AG09319 (cell line): ENCODE results near the gene UVRAG.

Experiments
- DNase-seq: peaks from one replicate; pipeline ENCODE4 v3.0.0-alpha.2; 2010; ENCODE audit warnings: low read depth; ENCODE audit errors: extremely low read depth
- TF ChIP-seq, protein P1 (sequence below): IDR thresholded peaks from 2 replicates; pipeline ENCODE4 v1.5.1; 2011; ENCODE audit warnings: low read depth, mild to moderate bottlenecking, inconsistent platforms, low read length, moderate library complexity

Gene UVRAG

GRCh38 chr11:75784085-75784478 lies 30.9 kb upstream of the UVRAG start:
- DNase-seq = no peak
- TF ChIP-seq, protein P1, sequence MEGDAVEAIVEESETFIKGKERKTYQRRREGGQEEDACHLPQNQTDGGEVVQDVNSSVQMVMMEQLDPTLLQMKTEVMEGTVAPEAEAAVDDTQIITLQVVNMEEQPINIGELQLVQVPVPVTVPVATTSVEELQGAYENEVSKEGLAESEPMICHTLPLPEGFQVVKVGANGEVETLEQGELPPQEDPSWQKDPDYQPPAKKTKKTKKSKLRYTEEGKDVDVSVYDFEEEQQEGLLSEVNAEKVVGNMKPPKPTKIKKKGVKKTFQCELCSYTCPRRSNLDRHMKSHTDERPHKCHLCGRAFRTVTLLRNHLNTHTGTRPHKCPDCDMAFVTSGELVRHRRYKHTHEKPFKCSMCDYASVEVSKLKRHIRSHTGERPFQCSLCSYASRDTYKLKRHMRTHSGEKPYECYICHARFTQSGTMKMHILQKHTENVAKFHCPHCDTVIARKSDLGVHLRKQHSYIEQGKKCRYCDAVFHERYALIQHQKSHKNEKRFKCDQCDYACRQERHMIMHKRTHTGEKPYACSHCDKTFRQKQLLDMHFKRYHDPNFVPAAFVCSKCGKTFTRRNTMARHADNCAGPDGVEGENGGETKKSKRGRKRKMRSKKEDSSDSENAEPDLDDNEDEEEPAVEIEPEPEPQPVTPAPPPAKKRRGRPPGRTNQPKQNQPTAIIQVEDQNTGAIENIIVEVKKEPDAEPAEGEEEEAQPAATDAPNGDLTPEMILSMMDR = no peak

GRCh38 chr11:75784506-75784905 lies 30.5 kb upstream of the UVRAG start:
- TF ChIP-seq, protein P1 = no peak
- DNase-seq = no peak

DNA sequence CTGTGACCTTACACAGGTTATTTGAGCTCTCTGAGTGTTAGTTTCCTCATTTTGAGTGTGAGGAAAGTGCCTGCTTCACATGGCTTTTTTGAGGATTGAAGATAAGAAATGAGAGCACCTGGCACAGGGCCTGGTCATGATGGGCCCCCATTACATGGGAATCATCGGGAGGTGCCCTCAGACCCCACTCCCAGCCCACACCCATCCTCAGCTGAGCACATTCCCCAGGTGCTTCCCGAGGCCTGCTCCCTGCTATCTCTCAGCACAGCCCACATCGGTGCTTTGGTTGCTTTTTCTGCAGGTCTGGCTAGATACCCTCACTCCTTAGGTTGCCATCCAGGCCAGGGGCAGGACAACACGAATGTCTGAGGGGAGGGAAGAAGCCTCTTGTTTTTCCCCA lies 29.8 kb upstream of the UVRAG start:
- TF ChIP-seq, protein P1 = no peak
- no peak for DNase-seq

DNA sequence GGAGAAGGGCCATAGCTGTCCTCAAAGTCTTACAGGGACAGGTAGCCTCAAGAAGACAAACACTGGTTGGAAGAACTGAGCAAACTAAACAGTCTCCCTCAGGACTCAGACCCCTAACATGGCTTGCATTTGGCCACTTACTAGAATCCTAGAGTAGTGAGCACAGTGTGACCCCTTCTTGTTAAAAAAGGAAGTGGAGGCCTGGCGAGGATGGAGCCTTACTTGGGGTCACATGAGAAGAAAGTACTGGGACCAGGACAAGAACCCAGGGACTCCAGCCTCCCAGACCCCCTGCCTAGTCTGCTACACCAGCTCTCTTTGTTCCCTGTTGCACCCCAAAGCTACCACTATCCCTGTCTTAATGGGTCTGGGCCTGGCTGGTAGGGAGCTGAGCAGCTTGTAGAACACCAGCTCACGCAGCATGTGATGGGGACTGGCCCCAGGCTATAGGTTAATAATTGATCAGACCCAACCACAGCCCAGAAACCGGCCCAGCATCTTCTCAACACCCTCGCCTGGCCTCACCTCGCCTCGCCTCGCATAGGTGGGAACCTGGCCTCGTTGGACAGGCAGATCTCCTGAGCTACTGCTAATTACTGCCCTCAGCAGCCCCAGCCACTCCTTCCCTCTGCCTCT lies 28.8 kb upstream of the UVRAG start:
- TF ChIP-seq, protein P1 = no peak
- DNase-seq = no peak

GRCh38 chr11:75789521-75789920 lies 25.5 kb upstream of the UVRAG start:
- no peak for DNase-seq
- TF ChIP-seq, protein P1 = no peak

DNA sequence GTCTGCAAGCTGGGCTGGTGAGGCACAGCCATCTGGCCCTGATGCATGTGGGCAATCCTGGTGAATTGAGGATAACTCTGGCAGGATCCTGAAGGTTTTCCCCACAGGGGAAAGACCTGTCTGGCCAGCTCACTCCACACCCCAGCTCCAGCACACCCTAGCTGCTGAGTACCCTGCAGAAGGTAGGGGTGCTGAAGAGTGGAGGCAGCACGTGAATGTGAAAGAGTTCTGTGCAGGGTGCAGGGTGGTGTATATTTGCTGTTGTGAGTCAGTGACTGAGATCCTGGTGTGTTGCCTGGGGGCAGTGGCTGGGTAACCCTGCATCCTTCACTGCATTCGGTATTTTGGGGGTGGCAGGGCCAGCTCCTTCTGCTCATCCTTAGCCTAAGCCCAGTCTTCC lies 24.0 kb upstream of the UVRAG start:
- no peak for DNase-seq
- TF ChIP-seq, protein P1 = no peak

DNA sequence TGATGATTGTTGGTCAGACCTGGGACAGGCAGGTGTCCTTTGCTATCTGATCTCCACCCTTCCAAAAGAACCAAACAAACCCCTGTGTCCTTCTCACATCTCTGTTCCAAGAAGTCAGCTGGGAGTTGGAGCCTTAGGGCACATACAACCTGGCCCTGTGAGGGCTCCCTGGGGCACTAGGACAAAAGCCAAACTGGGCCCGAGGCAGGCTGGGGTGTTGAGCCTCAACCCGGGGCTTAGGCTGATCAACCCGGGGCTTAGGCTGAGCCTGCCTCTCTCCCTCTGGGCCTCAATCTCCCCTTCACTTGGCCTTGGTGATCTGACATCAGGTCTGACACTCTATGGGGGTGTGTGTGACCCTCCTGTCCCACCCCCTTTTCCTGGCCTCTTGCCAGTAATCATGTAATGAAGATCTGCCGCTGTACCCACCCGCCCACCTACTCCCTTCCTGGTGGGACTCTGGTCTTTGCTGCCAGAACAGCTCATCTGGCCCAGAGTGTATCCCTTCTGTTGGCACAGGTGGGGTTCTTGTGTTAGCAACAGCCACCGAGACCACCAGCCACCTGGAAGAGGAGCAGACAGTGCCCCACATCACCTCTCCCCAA lies 22.8 kb upstream of the UVRAG start:
- DNase-seq = no peak
- TF ChIP-seq, protein P1 = no peak
